Measurements from ENCODE around the gene VAT1. TPM values are rescaled to one million over a fixed set of nuclear protein-coding genes. Genes with fewer than 3 reads are reported as not detected.

Gene VAT1
- total RNA-seq, 2 donors from 2014 or later: 91.5 to 158 TPM

GRCh38 chr17:43034894-43035293 lies 12.7 kb upstream of the VAT1 start:
- DNase-seq (ENCODE audit: low spot score): no peak
- TF ChIP-seq CTCF (IDR thresholded peaks at IDR 0.05): no peak

GRCh38 chr17:43033948-43034881 lies 12.0 kb upstream of the VAT1 start:
- no peaks in the 10 kb centered on the region for H3K27me3 ChIP-seq (replicated peaks; ENCODE audit: insufficient read depth)
- ATAC-seq (ENCODE audit: insufficient number of reproducible peaks, low FRiP score, low read depth): no peak

More at GRCh38 chr17:43034894-43035293, 12.7 kb upstream of the VAT1 start:
- no peak overlapping the region for H3K27ac ChIP-seq
- H3K27me3 ChIP-seq (replicated peaks; ENCODE audit: insufficient read depth): no peaks in the 10 kb centered on the region
- H3K4me3 ChIP-seq: no peak overlapping the region
- H3K36me3 ChIP-seq: no peaks in the 10 kb centered on the region
- ATAC-seq (ENCODE audit: insufficient number of reproducible peaks, low FRiP score, low read depth): no peak
- no peaks in the 10 kb centered on the region for H3K9me3 ChIP-seq
- H3K4me1 ChIP-seq (ENCODE audit: control insufficient read depth in 1 of 2, low read depth in 2 of 2): no peaks in the 10 kb centered on the region

GRCh38 chr17:43031666-43032065 lies 9.5 kb upstream of the VAT1 start:
- no peaks in the 10 kb centered on the region for H3K36me3 ChIP-seq
- H3K9me3 ChIP-seq: no peaks in the 10 kb centered on the region
- H3K27ac ChIP-seq: no peak overlapping the region
- no peaks in the 10 kb centered on the region for H3K4me1 ChIP-seq (ENCODE audit: control insufficient read depth in 1 of 2, low read depth in 2 of 2)
- no peaks in the 10 kb centered on the region for H3K27me3 ChIP-seq (replicated peaks; ENCODE audit: insufficient read depth)
- DNase-seq (ENCODE audit: low spot score): no peak
- no peak for TF ChIP-seq CTCF (IDR thresholded peaks at IDR 0.05)
- no peak overlapping the region for H3K4me3 ChIP-seq
- no peak for ATAC-seq (ENCODE audit: insufficient number of reproducible peaks, low FRiP score, low read depth)

More at GRCh38 chr17:43033948-43034881, 12.0 kb upstream of the VAT1 start:
- DNase-seq (ENCODE audit: low spot score): no peak
- no peak overlapping the region for H3K4me3 ChIP-seq
- no peak overlapping the region for H3K27ac ChIP-seq
- H3K36me3 ChIP-seq: no peaks in the 10 kb centered on the region
- H3K4me1 ChIP-seq (ENCODE audit: control insufficient read depth in 1 of 2, low read depth in 2 of 2): no peaks in the 10 kb centered on the region
- no peaks in the 10 kb centered on the region for H3K9me3 ChIP-seq
- no peak for TF ChIP-seq CTCF (IDR thresholded peaks at IDR 0.05)

GRCh38 chr17:43030137-43030767 lies 8.1 kb upstream of the VAT1 start:
- H3K4me3 ChIP-seq: no peak overlapping the region
- H3K27ac ChIP-seq: no peak overlapping the region
- ATAC-seq (ENCODE audit: insufficient number of reproducible peaks, low FRiP score, low read depth) (no peak), DNase-seq (ENCODE audit: low spot score) (no peak)
- H3K27me3 ChIP-seq (replicated peaks; ENCODE audit: insufficient read depth): no peaks in the 10 kb centered on the region
- no peak for TF ChIP-seq CTCF (IDR thresholded peaks at IDR 0.05)
- H3K4me1 ChIP-seq (ENCODE audit: control insufficient read depth in 1 of 2, low read depth in 2 of 2): peaks cover 0 to 3% of the 10 kb centered on the region in 2 donors
- no peaks in the 10 kb centered on the region for H3K9me3 ChIP-seq
- no peaks in the 10 kb centered on the region for H3K36me3 ChIP-seq

- Histone ChIP-seq H3K27me3 (replicated peaks; ENCODE audit: insufficient read depth) (no peaks in the 10 kb centered on the region), H3K4me1 (ENCODE audit: control insufficient read depth in 1 of 2, low read depth in 2 of 2) (peaks cover 0 to 4% of the 10 kb centered on the region in 2 donors), H3K27ac (no peak overlapping the region), H3K4me3 (no peak overlapping the region), H3K9me3 (no peaks in the 10 kb centered on the region), H3K36me3 (no peaks in the 10 kb centered on the region)
- DNase-seq (ENCODE audit: low spot score) (no peak), ATAC-seq (ENCODE audit: insufficient number of reproducible peaks, low FRiP score, low read depth) (no peak)
- no peak for TF ChIP-seq CTCF (IDR thresholded peaks at IDR 0.05)
Measured at GRCh38 chr17:43028221-43028861, 6.2 kb upstream of the VAT1 start.

All from thoracic aorta (tissue), 2 donors.